Activated naive CD8-positive, alpha-beta T cell treated with anti-CD3 and anti-CD28 coated beads, Interleukin-2, amount 50 U/mL, for 16 hours (primary cell): ENCODE results near the gene TMEM208.

Experiments used
- DNase-seq: peaks from one replicate; pipeline ENCODE4 v3.0.0-alpha.2; 2020; ENCODE audit warnings: low read depth, low spot score

TMEM208 gene

GRCh38 chr16:67209565-67209964, 17.4 kb upstream of the TMEM208 start:
- DNase-seq: no peak

- DNase-seq: no peak
These were observed 16.6 kb upstream of the TMEM208 start for GRCh38 chr16:67210069-67210937.

- no peak for DNase-seq
These were observed 15.3 kb upstream of the TMEM208 start for GRCh38 chr16:67211674-67212073.

DNA sequence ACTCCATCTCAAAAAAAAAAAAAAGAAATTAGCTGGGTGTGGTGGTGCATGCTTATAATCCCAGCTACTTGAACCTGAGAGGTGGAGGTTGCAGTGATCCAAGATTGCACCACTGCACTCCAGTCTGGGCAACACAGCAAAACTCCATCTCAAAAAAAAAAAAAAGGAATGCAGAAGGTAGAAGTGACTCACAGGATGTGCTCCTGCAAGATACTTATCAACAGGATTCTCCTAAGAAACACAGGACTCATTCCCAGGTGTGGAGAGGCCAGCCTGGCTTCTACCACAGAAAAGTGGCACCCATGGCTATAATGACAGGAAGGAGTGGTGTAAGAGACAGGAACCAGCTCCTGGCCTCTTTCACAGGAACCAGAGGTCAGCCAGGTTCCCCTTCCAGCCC, 14.2 kb upstream of the TMEM208 start:
- no peak for DNase-seq

DNA sequence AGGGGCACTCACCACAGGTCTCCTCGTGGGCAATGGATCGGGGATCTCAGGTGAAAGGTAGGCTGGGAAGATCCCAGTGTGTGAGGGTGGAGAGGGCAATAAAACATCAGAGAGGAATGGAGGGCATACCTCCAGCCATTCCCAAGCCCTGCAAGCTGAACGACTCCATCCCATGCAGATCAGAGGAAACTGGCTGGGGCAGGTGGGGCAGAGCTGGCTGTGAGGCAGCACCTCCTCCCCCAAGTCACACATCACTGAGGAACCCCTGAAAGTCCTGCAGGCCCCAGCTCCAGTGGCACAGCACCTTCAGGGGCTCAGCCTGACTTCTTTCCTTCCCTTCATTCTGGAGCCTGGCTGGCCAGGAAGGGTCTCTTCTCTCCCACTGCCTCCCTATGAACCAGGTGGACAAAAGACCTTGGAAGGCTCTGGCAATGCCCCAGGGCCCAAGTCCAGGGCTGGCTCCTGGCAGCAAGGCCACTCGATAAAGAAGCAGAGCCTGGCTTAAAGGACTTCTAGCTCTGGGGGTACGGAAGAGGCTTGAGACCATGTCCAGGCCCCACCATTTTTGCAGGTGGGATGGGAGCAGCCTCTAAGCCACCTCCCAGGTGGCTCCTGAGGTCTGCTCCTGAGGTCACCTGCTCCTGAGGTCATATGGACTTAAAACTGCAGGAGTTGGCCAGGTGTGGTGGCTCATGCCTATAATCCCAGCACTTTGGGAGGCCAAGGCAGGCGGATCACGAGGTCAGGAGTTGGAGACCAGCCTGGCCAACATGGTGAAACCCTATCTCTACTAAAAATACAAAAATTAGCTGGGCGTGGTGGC, 13.5 kb upstream of the TMEM208 start:
- DNase-seq: no peak

- DNase-seq: no peak
These were observed 11.2 kb upstream of the TMEM208 start for GRCh38 chr16:67215706-67216105.

GRCh38 chr16:67216612-67217490, 10.1 kb upstream of the TMEM208 start:
- DNase-seq: no peak

GRCh38 chr16:67223992-67224391, 2.9 kb upstream of the TMEM208 start:
- DNase-seq: no peak

GRCh38 chr16:67226295-67226803, 581 bp upstream of the TMEM208 start:
- no peak for DNase-seq

DNA sequence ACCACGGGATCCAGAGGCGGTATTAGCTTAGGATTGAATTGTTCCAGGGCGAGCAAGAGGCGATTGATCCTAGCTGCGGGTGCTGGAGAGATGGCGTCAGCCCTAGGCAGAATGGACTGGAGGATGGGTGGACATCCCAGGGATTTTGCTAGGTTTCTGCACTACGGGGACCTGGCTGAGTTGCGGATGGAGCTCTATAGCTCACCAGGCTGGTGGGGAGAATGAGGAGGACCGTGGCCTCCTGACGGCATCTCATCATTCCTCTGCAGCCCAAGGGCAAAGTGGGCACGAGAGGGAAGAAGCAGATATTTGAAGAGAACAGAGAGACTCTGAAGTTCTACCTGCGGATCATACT, 614 bp downstream of the TMEM208 start:
- DNase-seq: no peak

GRCh38 chr16:67228034-67228785, 1.3 kb downstream of the TMEM208 start:
- DNase-seq: no peak

GRCh38 chr16:67228905-67229304, 2.0 kb downstream of the TMEM208 start:
- no peak for DNase-seq

- DNase-seq: no peak
These were observed 3.2 kb downstream of the TMEM208 start for GRCh38 chr16:67229906-67230808.

DNA sequence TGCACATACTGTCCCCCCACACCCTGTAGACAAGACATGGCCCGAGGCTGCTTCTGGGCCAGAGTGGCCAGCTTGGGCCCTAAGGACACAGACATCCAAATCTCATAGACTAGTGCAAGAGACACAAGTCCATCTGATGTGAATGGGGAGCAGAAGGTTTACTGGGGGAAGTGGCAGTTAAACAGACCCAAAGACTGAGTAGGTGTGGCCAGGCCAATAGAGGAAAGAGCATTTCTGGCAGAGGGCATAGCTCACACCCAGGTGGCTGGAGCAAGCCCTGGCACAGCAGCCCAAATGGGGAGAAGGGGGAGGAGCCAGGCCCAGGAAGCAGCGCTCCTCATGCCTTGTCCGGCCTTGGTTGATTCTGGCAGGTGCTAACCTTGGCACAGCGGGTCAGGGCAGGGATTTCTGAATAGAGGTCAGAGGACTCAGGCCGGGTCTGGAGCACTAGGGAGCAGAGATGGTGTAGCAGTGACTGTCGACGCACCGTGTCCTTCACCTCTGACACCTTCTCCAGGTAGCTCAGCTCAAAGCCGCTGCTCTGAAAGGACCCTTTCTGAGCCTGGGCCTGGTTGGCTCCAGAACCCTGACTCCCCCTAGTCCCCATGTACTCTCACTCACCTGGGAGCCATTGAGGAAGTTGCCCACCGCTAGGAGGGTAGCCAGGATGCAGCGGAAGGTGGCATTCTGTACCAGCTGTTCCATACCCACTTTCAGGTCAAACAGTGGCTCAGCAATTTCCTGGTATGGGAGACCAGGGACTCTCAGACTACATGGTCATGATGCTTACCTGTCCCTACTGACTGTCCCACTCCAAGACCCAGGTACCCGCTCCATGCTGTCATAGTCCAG, 4.1 kb downstream of the TMEM208 start:
- DNase-seq: no peak

GRCh38 chr16:67233596-67233995, 6.7 kb downstream of the TMEM208 start:
- no peak for DNase-seq

DNA sequence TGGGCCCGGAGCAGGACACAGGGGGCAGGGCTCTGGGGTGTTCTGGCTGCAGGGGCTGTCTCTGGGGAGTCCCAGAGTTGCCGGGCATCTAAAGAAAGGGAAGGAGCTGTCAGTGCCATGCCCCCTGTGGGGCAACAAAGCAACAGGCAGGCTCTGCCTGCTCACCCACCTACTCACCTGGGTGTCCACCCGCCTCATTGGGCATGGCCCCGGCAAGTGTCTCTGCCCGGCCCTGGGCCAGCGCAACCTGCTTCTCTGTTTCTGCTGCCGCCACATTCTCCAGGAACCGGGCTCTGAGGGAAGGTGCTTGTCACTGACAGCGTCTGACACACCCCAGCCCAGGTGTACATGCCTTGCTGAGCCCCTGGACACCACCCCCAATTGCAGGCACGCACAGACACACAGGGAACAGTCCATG, 7.3 kb downstream of the TMEM208 start:
- DNase-seq: no peak

DNA sequence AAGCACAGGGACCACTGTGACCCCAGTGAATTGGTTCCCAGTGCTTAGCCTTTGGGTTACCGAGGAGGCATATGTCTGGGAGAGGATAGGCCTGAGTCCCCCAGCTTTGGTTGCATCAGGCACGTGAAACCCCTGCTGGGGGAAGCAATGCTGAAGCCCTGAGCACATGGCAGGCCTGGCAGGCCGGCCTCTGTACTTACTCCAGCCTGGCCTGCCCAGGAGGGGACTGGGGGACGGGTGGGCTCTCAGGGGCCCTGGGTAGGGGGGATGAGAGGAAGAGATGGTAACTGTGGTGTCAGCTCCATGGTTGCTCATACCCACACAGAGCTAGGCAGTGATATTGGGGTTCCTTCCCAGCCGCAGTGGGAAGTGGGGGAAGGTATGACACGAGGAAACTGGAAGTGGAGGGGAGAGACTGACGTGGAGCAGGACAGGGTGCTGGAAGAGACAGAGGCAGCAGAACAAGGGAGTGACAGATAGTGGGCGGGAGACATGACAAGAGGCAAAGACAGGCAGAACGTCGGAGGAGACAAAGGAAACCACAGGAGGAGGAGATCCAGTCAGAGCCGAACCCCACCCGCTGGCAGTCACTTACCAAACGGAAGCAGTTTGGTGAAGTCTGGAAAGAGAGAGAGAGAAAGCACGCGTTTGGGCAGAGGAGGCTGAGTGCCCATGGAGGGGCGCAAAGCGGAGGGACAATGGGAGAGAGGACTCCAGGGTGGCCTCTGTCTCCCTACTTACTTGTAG, 9.1 kb downstream of the TMEM208 start:
- no peak for DNase-seq
